ENCODE results near the gene TMEM178A. TPM values are rescaled to one million over a fixed set of nuclear protein-coding genes. Genes with fewer than 3 reads are reported as not detected.
A peak's percentile ranks its signal among the peaks of the same experiment; 100 is the strongest.

TMEM178A gene
- total and polyA plus RNA-seq, 10 donors, result 0.49 to 2.1 (median 0.89) TPM

GRCh38 chr2:39666491-39667101, 879 bp downstream of the TMEM178A start:
- TF ChIP-seq POLR2AphosphoS5 (IDR thresholded peaks at IDR 0.05) (no peak), POLR2A (IDR thresholded peaks at IDR 0.05) (no peak), CTCF (IDR thresholded peaks at IDR 0.05 in 8 of 11, conservative IDR thresholded peaks at IDR 0.05 in 3 of 11) (no peak)
- Histone ChIP-seq H3K27ac (no peak overlapping the region), H3K36me3 (no peaks in the 10 kb centered on the region), H3K27me3 (replicated peaks in 1 of 7) (peaks cover 0 to 60% (median 41%) of the 10 kb centered on the region in 7 donors), H3K9me3 (no peaks in the 10 kb centered on the region), H3K4me1 (peaks cover 0 to 19% (median 13%) of the 10 kb centered on the region in 6 donors), H3K4me3 (peak overlapping the region in 7 of 8 donors; percentile 13 to 72 (median 44))
- intact Hi-C loops (cut with DNase I; ENCODE audit: low total_unique reads), result no loop called here
- DNase-seq, result no peak
- whole genome bisulfite sequencing, 5 donors, result 3 to 4% (median 4%) methylated on average over 23 to 25 of the region's 25 CpGs

DNA sequence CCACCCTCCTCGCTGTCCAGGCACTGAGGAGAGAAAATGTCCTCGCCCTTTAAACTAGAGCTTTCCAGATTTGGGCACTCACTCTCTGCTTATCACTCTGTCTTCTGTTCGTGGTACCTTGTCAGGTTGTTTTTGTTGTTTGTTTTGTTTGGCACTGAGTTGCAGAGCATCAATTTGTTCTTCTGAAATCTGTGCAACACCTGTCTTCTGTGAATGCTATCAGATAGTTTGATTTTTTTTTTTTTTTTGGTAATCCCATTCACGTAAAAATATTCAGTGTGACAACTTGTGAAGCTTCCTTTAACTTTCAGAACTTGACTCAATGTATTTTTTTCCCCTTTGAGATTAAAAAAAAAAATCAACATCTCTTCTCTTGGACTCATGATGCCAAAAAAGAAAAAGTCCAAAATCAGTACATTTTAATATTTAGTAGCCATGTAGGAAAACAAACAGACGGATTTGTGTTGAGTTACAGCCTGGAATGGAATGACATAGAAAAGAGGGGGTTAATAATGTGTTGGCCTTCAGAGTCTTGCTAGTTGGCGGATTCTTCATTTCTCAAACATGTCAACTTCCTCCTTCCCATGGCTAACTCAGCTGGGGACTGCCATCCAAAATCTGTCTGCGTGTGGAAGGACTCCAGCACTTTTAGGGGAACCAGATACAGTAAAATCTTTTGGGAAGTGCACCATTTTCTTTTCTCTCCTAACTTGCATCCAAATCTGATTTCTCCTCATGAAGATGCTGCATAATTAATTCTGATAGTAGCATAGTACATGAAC, 1.6 kb downstream of the TMEM178A start:
- H3K4me3 ChIP-seq, result peak overlapping the region in 2 of 8 donors; percentile 44 to 72

GRCh38 chr2:39667886-39668276, 2.2 kb downstream of the TMEM178A start:
- Histone ChIP-seq H3K36me3 (no peaks in the 10 kb centered on the region), H3K27me3 (replicated peaks in 1 of 7) (peaks cover 0 to 71% (median 41%) of the 10 kb centered on the region in 7 donors), H3K27ac (no peak overlapping the region), H3K4me1 (peaks cover 0 to 19% (median 13%) of the 10 kb centered on the region in 6 donors), H3K9me3 (no peaks in the 10 kb centered on the region), H3K4me3 (no peak overlapping the region)
- no peak for TF ChIP-seq POLR2A (IDR thresholded peaks at IDR 0.05)
- TF ChIP-seq POLR2AphosphoS5 (IDR thresholded peaks at IDR 0.05), result no peak
- TF ChIP-seq CTCF (IDR thresholded peaks at IDR 0.05 in 8 of 11, conservative IDR thresholded peaks at IDR 0.05 in 3 of 11), result no peak
- intact Hi-C loops (cut with DNase I; ENCODE audit: low total_unique reads), result no loop called here
- no peak for DNase-seq

More for the DNA sequence above, 1.6 kb downstream of the TMEM178A start:
- Histone ChIP-seq H3K4me1 (peaks cover 0 to 19% (median 13%) of the 10 kb centered on the region in 6 donors), H3K9me3 (no peaks in the 10 kb centered on the region), H3K27me3 (replicated peaks in 1 of 7) (peaks cover 0 to 66% (median 41%) of the 10 kb centered on the region in 7 donors), H3K36me3 (no peaks in the 10 kb centered on the region), H3K27ac (no peak overlapping the region)
- no peak for TF ChIP-seq POLR2AphosphoS5 (IDR thresholded peaks at IDR 0.05)
- no peak for TF ChIP-seq CTCF (IDR thresholded peaks at IDR 0.05 in 8 of 11, conservative IDR thresholded peaks at IDR 0.05 in 3 of 11)
- no peak for TF ChIP-seq POLR2A (IDR thresholded peaks at IDR 0.05)
- WGBS, 5 donors, result 41 to 51% (median 46%) methylated on average over 7 of the region's 7 CpGs
- no peak for DNase-seq
- intact Hi-C loops (cut with DNase I; ENCODE audit: low total_unique reads), result no loop called here

GRCh38 chr2:39668576-39669080, 2.9 kb downstream of the TMEM178A start:
- Histone ChIP-seq H3K4me1 (peaks cover 0 to 19% (median 13%) of the 10 kb centered on the region in 6 donors), H3K27me3 (replicated peaks in 1 of 7) (peaks cover 0 to 74% (median 41%) of the 10 kb centered on the region in 7 donors), H3K36me3 (no peaks in the 10 kb centered on the region), H3K4me3 (no peak overlapping the region), H3K9me3 (no peaks in the 10 kb centered on the region), H3K27ac (no peak overlapping the region)
- 90 to 100% (median 95%) methylated on average over 1 of the region's 1 CpG for WGBS, 5 donors
- TF ChIP-seq POLR2AphosphoS5 (IDR thresholded peaks at IDR 0.05) (no peak), POLR2A (IDR thresholded peaks at IDR 0.05) (no peak), CTCF (IDR thresholded peaks at IDR 0.05 in 8 of 11, conservative IDR thresholded peaks at IDR 0.05 in 3 of 11) (no peak)
- DNase-seq, result no peak
- intact Hi-C loops (cut with DNase I; ENCODE audit: low total_unique reads), result no loop called here
